ENCODE results near the gene FNDC3A.

Gene FNDC3A

GRCh38 chr13:48977973-48978372 is 2.3 kb downstream of the FNDC3A start:
- TF ChIP-seq CTCF (IDR thresholded peaks at IDR 0.05; ENCODE audit: insufficient read depth, low read length) (no peak), SPI1 (IDR thresholded peaks at IDR 0.05; ENCODE audit: borderline replicate concordance, low read depth) (peak; percentile 76)
- Histone ChIP-seq H3K27ac (replicated peaks) (no peak overlapping the region), H3K27me3 (ENCODE audit: insufficient read depth, poor library complexity, severe bottlenecking) (no peaks in the 10 kb centered on the region), H3K4me3 (replicated peaks; ENCODE audit: insufficient read depth, low read length) (peak overlapping the region; percentile 59; the same call in 1 of the 2 replicates)
- DNase-seq (ENCODE audit: low read depth in 1 of 2, low spot score in 1 of 2) = no peak

- TF ChIP-seq REST (IDR thresholded peaks at IDR 0.05; ENCODE audit: insufficient replicate concordance, low read depth) = no peak
- TF ChIP-seq SPI1 (IDR thresholded peaks at IDR 0.05; ENCODE audit: borderline replicate concordance, low read depth) = 0 out of 2 replicates have a peak, but pooled peaks have one; percentile 17
- TF ChIP-seq POLR2AphosphoS5 (IDR thresholded peaks at IDR 0.05; ENCODE audit: low read depth) = no peak
- no peak for TF ChIP-seq CTCF (IDR thresholded peaks at IDR 0.05; ENCODE audit: insufficient read depth, low read length)
- no peak for TF ChIP-seq GABPA (IDR thresholded peaks at IDR 0.05; ENCODE audit: low read depth)
- DNase-seq (ENCODE audit: low read depth in 1 of 2, low spot score in 1 of 2) = no peak
- no peak overlapping the region for H3K27ac ChIP-seq (replicated peaks)
- H3K27me3 ChIP-seq (ENCODE audit: insufficient read depth, poor library complexity, severe bottlenecking) = no peaks in the 10 kb centered on the region
- no peak overlapping the region for H3K4me3 ChIP-seq (replicated peaks; ENCODE audit: insufficient read depth, low read length)
Measured at GRCh38 chr13:48978942-48979601, 3.4 kb downstream of the FNDC3A start.

GRCh38 chr13:48979892-48980291 is 4.2 kb downstream of the FNDC3A start:
- Histone ChIP-seq H3K27me3 (ENCODE audit: insufficient read depth, poor library complexity, severe bottlenecking) (no peaks in the 10 kb centered on the region), H3K4me3 (replicated peaks; ENCODE audit: insufficient read depth, low read length) (no peak overlapping the region), H3K27ac (replicated peaks) (no peak overlapping the region)
- TF ChIP-seq SPI1 (IDR thresholded peaks at IDR 0.05; ENCODE audit: borderline replicate concordance, low read depth) (peak; percentile 75), POLR2AphosphoS5 (IDR thresholded peaks at IDR 0.05; ENCODE audit: low read depth) (no peak)
- DNase-seq (ENCODE audit: low read depth in 1 of 2, low spot score in 1 of 2) = peak; percentile 13 to 43

- Histone ChIP-seq H3K4me3 (replicated peaks; ENCODE audit: insufficient read depth, low read length) (no peak overlapping the region), H3K27me3 (ENCODE audit: insufficient read depth, poor library complexity, severe bottlenecking) (no peaks in the 10 kb centered on the region), H3K27ac (replicated peaks) (no peak overlapping the region)
- DNase-seq (ENCODE audit: low read depth in 1 of 2, low spot score in 1 of 2) = no peak
- TF ChIP-seq REST (IDR thresholded peaks at IDR 0.05; ENCODE audit: insufficient replicate concordance, low read depth) = no peak
- TF ChIP-seq POLR2AphosphoS5 (IDR thresholded peaks at IDR 0.05; ENCODE audit: low read depth) = no peak
- no peak for TF ChIP-seq CTCF (IDR thresholded peaks at IDR 0.05; ENCODE audit: insufficient read depth, low read length)
- TF ChIP-seq GABPA (IDR thresholded peaks at IDR 0.05; ENCODE audit: low read depth) = no peak
- TF ChIP-seq SPI1 (IDR thresholded peaks at IDR 0.05; ENCODE audit: borderline replicate concordance, low read depth) = no peak
Measured at GRCh38 chr13:48983331-48983730, 7.6 kb downstream of the FNDC3A start.

Data from HL-60 (cell line).